ENCODE measurements around the gene USO1. TPM values are rescaled to one million over a fixed set of nuclear protein-coding genes. Genes with fewer than 3 reads are reported as not detected.

Gene USO1
- total and polyA plus RNA-seq, 9 of the 15 experiments (the other 6 are each of a cell fraction or from before 2014, with no cell fraction given): 19.3 to 97.8 (median 48.5) TPM

GRCh38 chr4:75718529-75718928, 5.8 kb upstream of the USO1 start:
- no peak overlapping the region for H2AFZ ChIP-seq (ENCODE audit: low read depth, low read length)
- POLR2A ChIA-PET: interaction anchor here (0.6 to 1.1 kb wide), 2 partner anchors 20 to 44 kb away, joined by 3 read pairs; no protein-coding TSS in a partner anchor
- in situ Hi-C loops (cut with MboI): no loop called here

More at GRCh38 chr4:75718529-75718928, 5.8 kb upstream of the USO1 start:
- intact Hi-C loops (cut with micrococcal nuclease): no loop called here
- ATAC-seq: no peak
- Histone ChIP-seq H3K36me3 (ENCODE audit: control insufficient read depth, insufficient read depth, low read length) (peaks cover 3% of the 10 kb centered on the region; the same call in 1 of the 3 replicates), H3K9me1 (ENCODE audit: control insufficient read depth, insufficient read depth, low read length) (no peaks in the 10 kb centered on the region), H3K4me1 (replicated peaks in 1 of 2; ENCODE audit: control insufficient read depth in 2 of 2, insufficient read depth in 2 of 2, low read length in 2 of 2) (peaks cover 5 to 16% of the 10 kb centered on the region in 2 experiments; a peak in 2 of 5 replicates), H3K4me3 (no peak overlapping the region), H3K27ac (ENCODE audit: extremely low read depth, low read depth, low read length) (no peak overlapping the region), H3K79me2 (ENCODE audit: control insufficient read depth, insufficient read depth, low read length) (peaks cover 21% of the 10 kb centered on the region), H3K27me3 (ENCODE audit: control insufficient read depth in 2 of 2, insufficient read depth in 2 of 2, low read length in 2 of 2) (no peaks in the 10 kb centered on the region), H3K9me3 (replicated peaks; ENCODE audit: control insufficient read depth, insufficient read depth, low read depth, low read length) (no peaks in the 10 kb centered on the region), H3K9ac (ENCODE audit: insufficient read depth in 1 of 2, low read depth in 2 of 2, low read length in 2 of 2) (no peak overlapping the region), H4K20me1 (replicated peaks; ENCODE audit: control insufficient read depth, insufficient read depth, low read length) (no peaks in the 10 kb centered on the region), H3K4me2 (ENCODE audit: insufficient read depth, low read length) (no peak overlapping the region)
- DNase-seq (ENCODE audit: extremely low read depth in 1 of 4, low spot score in 3 of 4): no peak
- 81% methylated on average over 2 of the region's 2 CpGs for WGBS (ENCODE audit: insufficient coverage, low coverage, missing lambda C conversion rate)
- no TSS peak for BruUV-seq (replicated peaks)
- FAIRE-seq: no peak
- TF ChIP-seq RFX5 (IDR thresholded peaks at IDR 0.05; ENCODE audit: low read depth, low read length): no peak
- TF ChIP-seq YY1 (IDR thresholded peaks at IDR 0.05; ENCODE audit: borderline replicate concordance in 1 of 3, control insufficient read depth in 1 of 3, extremely low read depth in 1 of 3, insufficient read depth in 3 of 3, insufficient read length in 1 of 3, insufficient replicate concordance in 2 of 3, low read depth in 1 of 3, low read length in 2 of 3): no peak
- TF ChIP-seq NCOA2 (IDR thresholded peaks at IDR 0.05; ENCODE audit: partially characterized antibody in 2 of 2): no peak
- TF ChIP-seq HIVEP1 (CRISPR knock-in tag; IDR thresholded peaks at IDR 0.05): no peak
- TF ChIP-seq BRF1 (IDR thresholded peaks at IDR 0.05; ENCODE audit: borderline replicate concordance, extremely low read depth, insufficient read length): no peak
- TF ChIP-seq YBX1 (IDR thresholded peaks at IDR 0.05): no peak
- TF ChIP-seq ZNF124 (CRISPR knock-in tag; IDR thresholded peaks at IDR 0.05): no peak
- no peak for TF ChIP-seq SIN3A (IDR thresholded peaks at IDR 0.05; ENCODE audit: borderline replicate concordance in 2 of 2, control insufficient read depth in 1 of 2, low read depth in 2 of 2, low read length in 2 of 2)
- no peak for TF ChIP-seq RBBP5 (IDR thresholded peaks at IDR 0.05; ENCODE audit: borderline replicate concordance, insufficient read depth, low read length, poor library complexity, severe bottlenecking)
- TF ChIP-seq, protein P1, sequence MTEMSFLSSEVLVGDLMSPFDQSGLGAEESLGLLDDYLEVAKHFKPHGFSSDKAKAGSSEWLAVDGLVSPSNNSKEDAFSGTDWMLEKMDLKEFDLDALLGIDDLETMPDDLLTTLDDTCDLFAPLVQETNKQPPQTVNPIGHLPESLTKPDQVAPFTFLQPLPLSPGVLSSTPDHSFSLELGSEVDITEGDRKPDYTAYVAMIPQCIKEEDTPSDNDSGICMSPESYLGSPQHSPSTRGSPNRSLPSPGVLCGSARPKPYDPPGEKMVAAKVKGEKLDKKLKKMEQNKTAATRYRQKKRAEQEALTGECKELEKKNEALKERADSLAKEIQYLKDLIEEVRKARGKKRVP (CRISPR knock-in tag; IDR thresholded peaks at IDR 0.05): no peak
- no peak for TF ChIP-seq CHCHD3 (CRISPR knock-in tag; IDR thresholded peaks at IDR 0.05)
- TF ChIP-seq DDX20 (tag; IDR thresholded peaks at IDR 0.05; ENCODE audit: low read depth): no peak
- no peak for TF ChIP-seq RBM39 (optimal IDR thresholded peaks at IDR 0.05; ENCODE audit: low read depth, low read length)
- no peak for TF ChIP-seq CREBBP (IDR thresholded peaks at IDR 0.05; ENCODE audit: low read depth, low read length)
- no peak for TF ChIP-seq ZNF354B (CRISPR knock-in tag; IDR thresholded peaks at IDR 0.05)
- CTCF ChIA-PET (ENCODE audit: low intra/inter-chr PET ratio): no interaction called here
